Activated naive CD4-positive, alpha-beta T cell treated with anti-CD3 and anti-CD28 coated beads, Interleukin-2, amount 10 ng/mL, durations not matched to agents 5 hours and 36 hours (primary cell): ENCODE data around the gene OR1F1. TPM values are rescaled to one million over a fixed set of nuclear protein-coding genes. Genes with fewer than 3 reads are reported as not detected.

Experiments used
- total RNA-seq, 2 experiments: library from RNA; stranded (reverse); gene quantifications; one replicate each; pipeline ENCODE4 v1.2.3, GENCODE V29; 2021

OR1F1 gene
- total RNA-seq, result not detected

GRCh38 chr16:3187798-3188674, at the start of gene OR1F1:
Gene OR1F1 (plus strand): TSS chr16:3188204.

DNA sequence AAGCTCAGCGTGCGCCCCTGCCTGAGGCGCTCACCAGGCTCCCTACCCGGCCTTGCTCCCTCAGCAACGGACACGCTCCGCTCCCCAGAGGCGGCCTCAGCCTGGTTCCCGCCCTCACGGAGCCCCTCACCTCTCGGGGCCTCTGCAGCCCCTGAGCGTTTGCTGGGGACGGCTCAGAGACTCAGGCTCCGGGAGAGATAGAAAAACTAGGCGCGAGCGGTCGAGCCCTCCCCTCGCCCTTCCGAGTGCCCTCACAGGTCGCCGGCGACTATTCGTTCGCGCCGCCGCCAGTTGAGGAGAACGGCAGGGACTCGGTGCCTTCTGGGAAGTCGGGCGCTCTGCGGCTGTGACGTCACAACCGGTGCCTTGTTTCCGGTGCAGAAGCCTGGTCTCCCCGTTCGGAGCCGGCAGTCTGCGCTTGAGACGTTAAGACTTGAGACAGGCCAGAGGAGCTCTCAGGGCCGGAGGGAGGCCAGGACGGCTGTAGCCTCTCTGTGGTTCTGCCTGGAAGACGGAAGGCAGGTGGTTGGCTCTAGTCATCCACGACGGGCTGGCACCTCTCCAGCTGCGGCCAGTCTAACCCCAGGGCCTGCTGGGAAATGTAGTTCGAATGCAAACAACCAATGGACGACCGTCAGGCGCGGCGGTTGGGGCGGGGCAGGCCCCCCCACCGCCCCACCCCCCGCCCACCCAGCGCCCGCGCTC, 47.0 kb downstream of the OR1F1 start, which contains the start of gene ZNF200:
Gene ZNF200 (minus strand): TSS at position 302 of the 705 bp plus-strand sequence. CDS start 1,403 bp downstream, outside the sequence.

Other genes starting within 250 kb of the OR1F1 start
- not detected for gene KREMEN2, start 223.9 kb upstream of the OR1F1 start, total RNA-seq
- 10 to 100 TPM; 36.0 to 37.0 TPM for gene PAQR4, start 218.9 kb upstream of the OR1F1 start, total RNA-seq
- 10 to 100 TPM; 89.1 to 99.3 TPM for gene PKMYT1, start 207.8 kb upstream of the OR1F1 start, total RNA-seq
- gene CLDN9, start 175.3 kb upstream of the OR1F1 start, total RNA-seq, result under 1 TPM; 0.29 to 0.30 TPM
- gene CLDN6, start 170.0 kb upstream of the OR1F1 start, total RNA-seq, result not detected
- gene TNFRSF12A, start 167.8 kb upstream of the OR1F1 start, total RNA-seq, result 1 to 10 TPM; 2.9 to 3.8 TPM
- 10 to 100 TPM; 37.2 to 39.1 TPM for gene HCFC1R1, start 164.3 kb upstream of the OR1F1 start, total RNA-seq
- 10 to 100 TPM; 49.4 to 52.3 TPM for gene THOC6, start 164.2 kb upstream of the OR1F1 start, total RNA-seq
- 1 to 10 TPM; 1.1 to 1.2 TPM for gene BICDL2, start 151.3 kb upstream of the OR1F1 start, total RNA-seq
- 10 to 100 TPM; 34.8 to 35.5 TPM for gene MMP25, start 141.6 kb upstream of the OR1F1 start, total RNA-seq
- 1,000 to 10,000 TPM; 2,121 to 2,176 TPM for gene IL32, start 122.6 kb upstream of the OR1F1 start, total RNA-seq
- under 1 TPM; 0.24 to 0.28 TPM for gene ZSCAN10, start 88.9 kb upstream of the OR1F1 start, total RNA-seq
- gene ZNF205, start 75.6 kb upstream of the OR1F1 start, total RNA-seq, result not detected
- gene ZNF213, start 53.2 kb upstream of the OR1F1 start, total RNA-seq, result 1 to 10 TPM; 9.7 to 9.8 TPM
- gene ZNF200, start 47.0 kb downstream of the OR1F1 start, total RNA-seq, result 10 to 100 TPM; 13.4 to 13.7 TPM
- under 1 TPM; 0.51 to 0.81 TPM for gene MEFV, start 68.4 kb downstream of the OR1F1 start, total RNA-seq
- 10 to 100 TPM; 23.7 to 27.2 TPM for gene ZNF263, start 95.3 kb downstream of the OR1F1 start, total RNA-seq
- gene TIGD7, start 117.2 kb downstream of the OR1F1 start, total RNA-seq, result 1 to 10 TPM; 5.0 to 5.3 TPM
- 10 to 100 TPM; 44.3 to 47.9 TPM for gene ZNF75A, start 117.3 kb downstream of the OR1F1 start, total RNA-seq
- gene OR2C1, start 167.7 kb downstream of the OR1F1 start, total RNA-seq, result not detected
- gene ZSCAN32, start 212.8 kb downstream of the OR1F1 start, total RNA-seq, result 10 to 100 TPM; 18.8 to 23.3 TPM
- 10 to 100 TPM; 13.1 to 14.3 TPM for gene ZNF174, start 213.0 kb downstream of the OR1F1 start, total RNA-seq